Glutamatergic neuron (in vitro differentiated cells): ENCODE data around the gene RNASE8. TPM values are rescaled to one million over a fixed set of nuclear protein-coding genes. Genes with fewer than 3 reads are reported as not detected.
A peak's percentile ranks its signal among the peaks of the same experiment; 100 is the strongest.

ENCODE experiments used
- DNase-seq: peaks from one replicate; pipeline ENCODE4 v3.0.0; 2022
- H3K27ac Mint-ChIP-seq: one replicate; pipeline ENCODE4 v1.8.0; 2020; ENCODE audit warnings: mild to moderate bottlenecking, mixed read lengths, inconsistent platforms; ENCODE audit not compliant: unreplicated experiment
- H3K27me3 Mint-ChIP-seq: one replicate; pipeline ENCODE4 v1.8.0; 2020; ENCODE audit warnings: mild to moderate bottlenecking, moderate library complexity, mixed read lengths, inconsistent platforms; ENCODE audit not compliant: unreplicated experiment
- H3K36me3 Mint-ChIP-seq: one replicate; pipeline ENCODE4 v1.8.0; 2020; ENCODE audit warnings: mild to moderate bottlenecking, mixed read lengths, inconsistent platforms; ENCODE audit not compliant: unreplicated experiment
- H3K4me1 Mint-ChIP-seq: one replicate; pipeline ENCODE4 v1.8.0; 2020; ENCODE audit warnings: mild to moderate bottlenecking, low read depth, mixed read lengths, inconsistent platforms; ENCODE audit not compliant: unreplicated experiment
- H3K4me3 Mint-ChIP-seq: one replicate; pipeline ENCODE4 v1.8.0; 2020; ENCODE audit warnings: mild to moderate bottlenecking, mixed read lengths, inconsistent platforms; ENCODE audit not compliant: unreplicated experiment
- H3K9me3 Mint-ChIP-seq: one replicate; pipeline ENCODE4 v1.8.0; 2020; ENCODE audit warnings: mild to moderate bottlenecking, moderate library complexity, mixed read lengths, inconsistent platforms; ENCODE audit not compliant: unreplicated experiment
- total RNA-seq: library from RNA; stranded (reverse); fragmentation: NEBNext Ultra II Directional; extraction: Animal tissue kit (Norgen Biotek cat#: 25700); gene quantifications from one replicate; pipeline ENCODE4 v1.2.1, GENCODE V29; 2021; ENCODE audit not compliant: unreplicated experiment
- TF ChIP-seq, protein P1 (sequence below): fragments of 200-600 bp; sonication (generic); IDR thresholded peaks from one replicate; pipeline ENCODE4 v1.5.0; 2021; ENCODE audit not compliant: partially characterized antibody, unreplicated experiment

RNASE8 gene
- total RNA-seq, 1 donor from 2014 or later, result not detected

DNA sequence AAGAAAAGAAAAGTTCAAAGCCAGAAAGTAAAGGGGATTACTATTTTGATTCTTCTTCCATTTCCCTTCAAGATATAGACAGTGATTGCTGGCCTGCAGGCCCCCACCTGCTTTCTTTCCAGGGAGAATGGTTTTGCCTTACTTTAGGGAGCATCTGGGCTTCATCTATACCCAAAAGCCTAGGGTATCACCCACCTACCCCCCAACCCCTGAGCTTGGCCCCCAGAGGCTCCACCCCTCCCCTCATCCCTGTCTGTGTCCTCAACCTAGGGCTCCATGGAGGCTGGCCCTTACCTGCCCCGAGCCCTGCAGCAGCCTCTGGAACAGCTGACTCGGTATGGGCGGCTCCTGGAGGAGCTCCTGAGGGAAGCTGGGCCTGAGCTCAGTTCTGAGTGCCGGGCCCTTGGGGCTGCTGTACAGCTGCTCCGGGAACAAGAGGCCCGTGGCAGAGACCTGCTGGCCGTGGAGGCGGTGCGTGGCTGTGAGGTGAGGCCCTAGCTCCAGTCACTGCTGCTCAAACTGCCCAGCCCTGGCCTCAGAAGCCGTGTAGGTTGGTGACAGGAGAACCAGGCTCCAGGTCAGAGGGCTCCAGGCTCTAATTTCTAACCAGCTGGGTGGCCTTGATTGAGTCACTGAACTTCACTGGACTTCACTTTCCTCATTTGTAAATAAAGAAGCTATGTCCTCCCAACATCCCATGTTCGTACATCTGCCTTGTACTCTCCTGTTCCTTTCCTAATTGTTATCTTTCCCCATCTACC, 26.1 kb downstream of the RNASE8 start:
- Mint-ChIP-seq H3K4me3 (no peak overlapping the region), H3K9me3 (peaks cover 21% of the 10 kb centered on the region), H3K36me3 (no peaks in the 10 kb centered on the region), H3K27me3 (peaks cover 7% of the 10 kb centered on the region), H3K27ac (no peak overlapping the region), H3K4me1 (peaks cover 15% of the 10 kb centered on the region)
- DNase-seq, result no peak
- TF ChIP-seq, protein P1, sequence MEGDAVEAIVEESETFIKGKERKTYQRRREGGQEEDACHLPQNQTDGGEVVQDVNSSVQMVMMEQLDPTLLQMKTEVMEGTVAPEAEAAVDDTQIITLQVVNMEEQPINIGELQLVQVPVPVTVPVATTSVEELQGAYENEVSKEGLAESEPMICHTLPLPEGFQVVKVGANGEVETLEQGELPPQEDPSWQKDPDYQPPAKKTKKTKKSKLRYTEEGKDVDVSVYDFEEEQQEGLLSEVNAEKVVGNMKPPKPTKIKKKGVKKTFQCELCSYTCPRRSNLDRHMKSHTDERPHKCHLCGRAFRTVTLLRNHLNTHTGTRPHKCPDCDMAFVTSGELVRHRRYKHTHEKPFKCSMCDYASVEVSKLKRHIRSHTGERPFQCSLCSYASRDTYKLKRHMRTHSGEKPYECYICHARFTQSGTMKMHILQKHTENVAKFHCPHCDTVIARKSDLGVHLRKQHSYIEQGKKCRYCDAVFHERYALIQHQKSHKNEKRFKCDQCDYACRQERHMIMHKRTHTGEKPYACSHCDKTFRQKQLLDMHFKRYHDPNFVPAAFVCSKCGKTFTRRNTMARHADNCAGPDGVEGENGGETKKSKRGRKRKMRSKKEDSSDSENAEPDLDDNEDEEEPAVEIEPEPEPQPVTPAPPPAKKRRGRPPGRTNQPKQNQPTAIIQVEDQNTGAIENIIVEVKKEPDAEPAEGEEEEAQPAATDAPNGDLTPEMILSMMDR, result no peak

DNA sequence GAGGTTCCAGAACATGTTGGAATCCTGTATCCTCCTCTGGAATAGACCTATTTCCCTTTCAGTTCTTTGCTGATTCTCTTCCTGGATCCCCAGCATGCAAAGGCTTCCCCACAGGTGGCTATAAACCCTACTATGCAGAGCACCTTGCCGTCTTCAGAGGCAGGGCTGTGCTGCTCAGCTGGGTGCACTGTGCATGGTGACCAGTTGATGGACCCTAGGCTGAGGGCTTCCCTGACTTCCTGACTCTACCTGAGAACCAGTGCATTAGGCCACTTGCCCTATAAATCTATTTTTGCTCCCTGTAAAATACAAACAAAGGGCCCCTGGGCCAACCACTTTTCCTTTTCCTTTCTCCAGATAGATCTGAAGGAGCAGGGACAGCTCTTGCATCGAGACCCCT, 26.8 kb downstream of the RNASE8 start:
- peak overlapping the region; percentile 13 for H3K27ac Mint-ChIP-seq
- H3K9me3 Mint-ChIP-seq, result peaks cover 21% of the 10 kb centered on the region
- TF ChIP-seq, protein P1, result no peak
- H3K4me1 Mint-ChIP-seq, result peaks cover 19% of the 10 kb centered on the region
- H3K27me3 Mint-ChIP-seq, result peaks cover 7% of the 10 kb centered on the region
- no peak for DNase-seq
- no peaks in the 10 kb centered on the region for H3K36me3 Mint-ChIP-seq
- no peak overlapping the region for H3K4me3 Mint-ChIP-seq

DNA sequence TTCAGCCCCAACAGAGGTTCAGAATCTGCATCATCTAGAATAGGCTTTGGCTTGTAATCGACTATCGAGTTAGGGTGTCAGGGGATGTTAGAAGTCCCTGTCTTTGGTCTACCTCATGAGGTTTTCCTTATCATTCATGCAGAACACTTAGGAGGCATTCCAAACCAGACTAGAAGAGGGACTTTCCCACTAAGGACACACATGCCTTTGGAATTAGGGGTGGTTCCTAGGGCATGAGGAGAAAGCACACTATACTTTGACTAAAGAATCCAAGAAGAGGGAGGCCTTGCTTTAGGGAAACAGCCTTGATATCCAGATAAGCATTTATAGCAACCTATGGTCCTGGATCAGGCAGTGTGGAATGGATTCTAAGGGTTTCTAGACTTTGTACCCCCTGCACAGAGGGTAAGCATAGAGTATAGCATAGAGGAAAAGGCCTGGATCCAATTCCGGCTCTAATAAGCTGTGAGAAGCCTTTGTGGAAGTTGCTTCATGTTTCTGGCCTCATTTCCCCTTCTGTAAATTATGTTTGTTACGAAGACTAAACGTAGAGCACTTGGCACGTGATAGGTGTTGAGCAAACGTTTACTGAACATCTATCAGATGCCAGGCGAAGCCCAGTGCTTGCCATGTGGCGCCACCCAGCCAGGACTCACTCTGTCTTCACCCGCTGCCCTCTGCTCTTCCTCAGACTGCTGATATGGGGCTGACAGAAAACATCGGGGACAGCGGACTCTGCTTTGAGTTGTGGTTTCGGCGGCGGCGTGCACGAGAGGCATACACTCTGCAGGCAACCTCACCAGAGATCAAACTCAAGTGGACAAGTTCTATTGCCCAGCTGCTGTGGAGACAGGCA, 27.6 kb downstream of the RNASE8 start:
- DNase-seq, result no peak
- Mint-ChIP-seq H3K27ac (no peak overlapping the region), H3K4me3 (no peak overlapping the region), H3K9me3 (peaks cover 19% of the 10 kb centered on the region), H3K27me3 (peaks cover 9% of the 10 kb centered on the region), H3K4me1 (peaks cover 19% of the 10 kb centered on the region), H3K36me3 (no peaks in the 10 kb centered on the region)
- TF ChIP-seq, protein P1, result no peak

DNA sequence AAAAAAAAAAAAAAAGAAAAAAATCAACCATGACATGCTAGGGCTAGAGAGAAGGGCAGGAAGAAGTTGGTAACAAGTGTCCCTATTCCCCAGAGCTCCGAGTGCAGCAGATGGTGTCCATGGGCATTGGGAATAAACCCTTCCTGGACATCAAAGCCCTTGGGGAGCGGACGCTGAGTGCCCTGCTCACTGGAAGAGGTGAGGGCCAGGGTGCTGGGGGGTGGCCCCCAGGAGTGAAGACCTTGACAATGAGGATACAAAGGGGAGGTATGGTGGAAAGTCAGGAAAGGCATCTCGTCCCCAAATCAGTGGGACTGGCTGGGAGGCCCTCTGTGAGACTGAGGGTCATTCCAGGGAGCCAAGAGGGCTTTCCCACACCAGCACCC, 29.3 kb downstream of the RNASE8 start:
- Mint-ChIP-seq H3K36me3 (no peaks in the 10 kb centered on the region), H3K4me1 (peaks cover 25% of the 10 kb centered on the region), H3K4me3 (peak overlapping the region; percentile 53), H3K27me3 (peaks cover 14% of the 10 kb centered on the region), H3K27ac (peak overlapping the region; percentile 59), H3K9me3 (peaks cover 22% of the 10 kb centered on the region)
- no peak for DNase-seq
- TF ChIP-seq, protein P1, result no peak
